Neuronal stem cell (in vitro differentiated cells): ENCODE data around the gene POC1B.

Source experiments
- DNase-seq: peaks from one replicate; pipeline ENCODE4 v3.0.0-alpha.2; 2013; ENCODE audit warnings: low spot score
- H2AFZ ChIP-seq: one replicate; pipeline ENCODE4 v1.6.1; 2013; ENCODE audit warnings: mild to moderate bottlenecking, low read length, inconsistent platforms
- H2AK5ac ChIP-seq: 2 replicates; pipeline ENCODE4 v1.6.1; 2013; ENCODE audit warnings: low read depth, mild to moderate bottlenecking, inconsistent platforms, low read length, moderate library complexity, mixed read lengths
- H2BK120ac ChIP-seq: 2 replicates; pipeline ENCODE4 v1.6.1; 2013; ENCODE audit warnings: low read depth, mild to moderate bottlenecking, inconsistent platforms, low read length, moderate library complexity, mixed read lengths
- H2BK12ac ChIP-seq: one replicate; pipeline ENCODE4 v1.6.1; 2013; ENCODE audit warnings: low read length, inconsistent platforms
- H2BK15ac ChIP-seq: 2 replicates; pipeline ENCODE4 v1.6.1; 2013; ENCODE audit warnings: mild to moderate bottlenecking, low read length, inconsistent platforms, mixed read lengths
- H2BK5ac ChIP-seq: one replicate; pipeline ENCODE4 v1.6.1; 2013; ENCODE audit warnings: inconsistent platforms, mild to moderate bottlenecking, low read length, moderate library complexity
- H3K14ac ChIP-seq: one replicate; pipeline ENCODE4 v1.6.1; 2013; ENCODE audit warnings: low read length, inconsistent platforms
- H3K18ac ChIP-seq: 2 replicates; pipeline ENCODE4 v1.6.1; 2013; ENCODE audit warnings: low read length, inconsistent platforms
- H3K23ac ChIP-seq: 2 replicates; pipeline ENCODE4 v1.6.1; 2013; ENCODE audit warnings: low read depth, mild to moderate bottlenecking, mixed read lengths, low read length, inconsistent platforms; ENCODE audit not compliant: poor library complexity
- H3K27ac ChIP-seq: replicated peaks from 3 replicates; pipeline ENCODE4 v1.5.1; 2013; ENCODE audit warnings: low read length, inconsistent platforms
- H3K27me3 ChIP-seq, 3 experiments: 2 replicates each; pipeline ENCODE4 v1.6.1; 2013; ENCODE audit warnings: low read length in 3 of 3, mild to moderate bottlenecking in 2 of 3, inconsistent platforms in 1 of 3, low read depth in 1 of 3, mixed read lengths in 1 of 3, moderate library complexity in 1 of 3; ENCODE audit not compliant: control insufficient read depth in 3 of 3, insufficient read depth in 3 of 3
- H3K36me3 ChIP-seq, 2 donors: replicated peaks in 1 of 2; 2 replicates each; pipeline ENCODE4 v1.6.1; 2013; ENCODE audit warnings: low read length in 2 of 2; ENCODE audit not compliant: control insufficient read depth in 2 of 2, insufficient read depth in 2 of 2
- H3K4ac ChIP-seq: 2 replicates; pipeline ENCODE4 v1.6.1; 2013; ENCODE audit warnings: inconsistent platforms, mild to moderate bottlenecking, low read length, moderate library complexity
- H3K4me1 ChIP-seq, 2 donors: 1 replicate in 1 of 2; 2 replicates in 1 of 2; pipeline ENCODE4 v1.6.1; 2013; ENCODE audit warnings: low read length in 2 of 2, low read depth in 1 of 2; ENCODE audit not compliant: control insufficient read depth in 2 of 2, insufficient read depth in 1 of 2
- H3K4me2 ChIP-seq: one replicate; pipeline ENCODE4 v1.6.1; 2013; ENCODE audit warnings: mild to moderate bottlenecking, low read length, inconsistent platforms; ENCODE audit not compliant: insufficient read depth, poor library complexity, severe bottlenecking
- H3K4me3 ChIP-seq, 2 donors: 2 replicates each; pipeline ENCODE4 v1.5.1; 2013; ENCODE audit warnings: low read length in 2 of 2, mild to moderate bottlenecking in 2 of 2, inconsistent platforms in 1 of 2, moderate library complexity in 1 of 2
- H3K79me1 ChIP-seq: one replicate; pipeline ENCODE4 v1.6.1; 2013; ENCODE audit warnings: low read depth, mild to moderate bottlenecking, inconsistent platforms, low read length, moderate library complexity
- H3K9ac ChIP-seq: one replicate; pipeline ENCODE4 v1.6.1; 2013; ENCODE audit warnings: mild to moderate bottlenecking, low read depth, low read length, inconsistent platforms; ENCODE audit not compliant: poor library complexity
- H3K9me3 ChIP-seq, 2 donors: replicated peaks in 1 of 2; 2 replicates each; pipeline versions ENCODE3 to v1.6.1; 2013; ENCODE audit warnings: low read length in 2 of 2, mild to moderate bottlenecking in 2 of 2, inconsistent platforms in 1 of 2, low read depth in 1 of 2, mixed read lengths in 1 of 2, moderate library complexity in 1 of 2; ENCODE audit not compliant: control insufficient read depth in 2 of 2, insufficient read depth in 1 of 2
- H4K8ac ChIP-seq: one replicate; pipeline ENCODE4 v1.6.1; 2013; ENCODE audit warnings: low read depth, mild to moderate bottlenecking, inconsistent platforms, low read length, moderate library complexity
- H4K91ac ChIP-seq: one replicate; pipeline ENCODE4 v1.6.1; 2013; ENCODE audit warnings: low read length, low read depth, mild to moderate bottlenecking, inconsistent platforms; ENCODE audit not compliant: poor library complexity
- WGBS, 2 donors: extraction: QIAGEN DNeasy Blood & Tissue Kit; methylation state at CpG; one replicate each; pipeline ENCODE4 v1.1.7; 2013; ENCODE audit warnings: missing lambda C conversion rate in 2 of 2, mixed read lengths in 1 of 2; ENCODE audit not compliant: insufficient read length in 2 of 2, insufficient replicate concordance in 1 of 2; ENCODE audit errors: extremely low coverage in 2 of 2; 5-methylcytosine and 5-hydroxymethylcytosine counted together

The POC1B gene

GRCh38 chr12:89437231-89437630, 88.6 kb downstream of the POC1B start:
- Histone ChIP-seq H3K9ac (no peak overlapping the region), H2BK15ac (no peak overlapping the region), H3K9me3 (peaks cover 4 to 11% of the 10 kb centered on the region in 2 donors), H3K18ac (no peak overlapping the region), H3K4ac (no peak overlapping the region), H3K4me3 (no peak overlapping the region), H4K8ac (no peak overlapping the region), H3K27ac (no peak overlapping the region), H3K36me3 (peaks cover 0 to 3% of the 10 kb centered on the region in 2 donors), H3K14ac (no peak overlapping the region), H2BK5ac (no peak overlapping the region), H4K91ac (no peak overlapping the region), H2BK120ac (no peak overlapping the region), H3K27me3 (no peaks in the 10 kb centered on the region), H3K4me2 (no peak overlapping the region), H3K79me1 (no peaks in the 10 kb centered on the region), H2BK12ac (no peak overlapping the region), H2AFZ (no peak overlapping the region), H2AK5ac (no peak overlapping the region), H3K23ac (no peak overlapping the region), H3K4me1 (peaks cover 2% of the 10 kb centered on the region in 2 donors)
- WGBS, 2 donors = 100% methylated on average over 1 of the region's 4 CpGs; no CpG with 5 or more reads in 1 of the 2 donors
- no peak for DNase-seq

GRCh38 chr12:89436062-89436461, 89.8 kb downstream of the POC1B start:
- no peak overlapping the region for H2BK12ac ChIP-seq

GRCh38 chr12:89433634-89434033, 92.2 kb downstream of the POC1B start:
- Histone ChIP-seq H4K91ac (no peak overlapping the region), H2BK5ac (no peak overlapping the region), H3K18ac (no peak overlapping the region), H2AFZ (no peak overlapping the region), H3K27ac (no peak overlapping the region), H3K27me3 (no peaks in the 10 kb centered on the region), H2AK5ac (no peak overlapping the region), H2BK12ac (no peak overlapping the region), H3K4me3 (no peak overlapping the region), H3K36me3 (no peaks in the 10 kb centered on the region), H4K8ac (no peak overlapping the region), H3K79me1 (no peaks in the 10 kb centered on the region), H2BK15ac (no peak overlapping the region), H3K23ac (no peak overlapping the region), H3K4me1 (peaks cover 2% of the 10 kb centered on the region in 2 donors), H3K14ac (no peak overlapping the region), H2BK120ac (no peak overlapping the region), H3K4ac (no peak overlapping the region), H3K4me2 (no peak overlapping the region), H3K9me3 (no peaks in the 10 kb centered on the region), H3K9ac (no peak overlapping the region)
- no CpG with 5 or more reads among the region's 4 CpGs for WGBS, 2 donors
- DNase-seq = no peak

More at GRCh38 chr12:89436062-89436461, 89.8 kb downstream of the POC1B start:
- DNase-seq = no peak
- Histone ChIP-seq H3K27ac (no peak overlapping the region), H3K9ac (no peak overlapping the region), H2BK5ac (no peak overlapping the region), H2BK15ac (no peak overlapping the region), H4K8ac (no peak overlapping the region), H2BK120ac (no peak overlapping the region), H2AFZ (no peak overlapping the region), H3K14ac (no peak overlapping the region), H3K4ac (no peak overlapping the region), H3K23ac (no peak overlapping the region), H3K79me1 (no peaks in the 10 kb centered on the region), H3K4me3 (no peak overlapping the region), H2AK5ac (no peak overlapping the region), H3K18ac (no peak overlapping the region), H3K4me2 (no peak overlapping the region), H3K9me3 (peaks cover 4 to 11% of the 10 kb centered on the region in 2 donors), H3K27me3 (no peaks in the 10 kb centered on the region), H3K36me3 (peaks cover 0 to 3% of the 10 kb centered on the region in 2 donors), H3K4me1 (peaks cover 2% of the 10 kb centered on the region in 2 donors), H4K91ac (no peak overlapping the region)
- WGBS, 2 donors = no CpG with 5 or more reads among the region's 6 CpGs

GRCh38 chr12:89432396-89432795, 93.5 kb downstream of the POC1B start:
- Histone ChIP-seq H3K4me3 (no peak overlapping the region), H3K9ac (no peak overlapping the region), H3K14ac (no peak overlapping the region), H3K9me3 (no peaks in the 10 kb centered on the region), H2BK120ac (no peak overlapping the region), H3K27ac (no peak overlapping the region), H3K4ac (no peak overlapping the region), H2AK5ac (no peak overlapping the region), H2BK12ac (no peak overlapping the region), H4K91ac (no peak overlapping the region), H3K79me1 (no peaks in the 10 kb centered on the region), H3K36me3 (no peaks in the 10 kb centered on the region), H3K4me1 (peaks cover 2% of the 10 kb centered on the region in 2 donors), H3K18ac (no peak overlapping the region), H3K23ac (no peak overlapping the region), H2AFZ (no peak overlapping the region), H3K4me2 (no peak overlapping the region), H4K8ac (no peak overlapping the region), H3K27me3 (no peaks in the 10 kb centered on the region), H2BK15ac (no peak overlapping the region), H2BK5ac (no peak overlapping the region)
- no peak for DNase-seq
- 100% methylated on average over 1 of the region's 1 CpG; no CpG with 5 or more reads in 1 of the 2 donors for WGBS, 2 donors
